GM21529 (cell line): ENCODE measurements around the gene TSPAN19.

ENCODE experiments used
- ATAC-seq: cut with Tn5 transposase; IDR thresholded peaks from one replicate; pipeline ENCODE4 v1.9.1; 2021; ENCODE audit not compliant: unreplicated experiment

TSPAN19 gene

DNA sequence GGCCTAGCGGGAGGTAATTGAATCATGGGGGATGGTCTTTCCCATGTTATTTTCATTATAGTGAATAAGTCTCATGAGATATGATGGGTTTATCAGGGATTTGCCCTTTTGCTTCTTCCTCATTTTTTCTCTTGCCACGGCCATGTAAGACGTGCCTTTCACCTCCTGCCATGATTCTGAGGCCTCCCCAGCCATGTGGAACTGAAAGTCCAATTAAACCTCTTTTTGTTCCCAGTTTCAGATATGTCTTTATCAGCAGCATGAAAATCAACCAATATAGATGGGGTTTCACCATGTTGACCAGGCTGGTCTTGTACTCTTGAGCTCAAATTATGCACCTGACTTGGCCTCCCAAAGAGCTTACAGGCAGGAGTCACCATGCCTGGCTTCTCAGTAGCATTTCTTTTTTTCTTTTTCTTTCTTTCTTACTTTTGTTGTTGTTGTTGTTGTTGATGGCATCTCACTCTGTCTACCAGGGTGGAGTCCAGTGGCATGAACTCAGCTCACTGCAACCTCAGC is 33.2 kb downstream of the TSPAN19 start:
- no peak for ATAC-seq

DNA sequence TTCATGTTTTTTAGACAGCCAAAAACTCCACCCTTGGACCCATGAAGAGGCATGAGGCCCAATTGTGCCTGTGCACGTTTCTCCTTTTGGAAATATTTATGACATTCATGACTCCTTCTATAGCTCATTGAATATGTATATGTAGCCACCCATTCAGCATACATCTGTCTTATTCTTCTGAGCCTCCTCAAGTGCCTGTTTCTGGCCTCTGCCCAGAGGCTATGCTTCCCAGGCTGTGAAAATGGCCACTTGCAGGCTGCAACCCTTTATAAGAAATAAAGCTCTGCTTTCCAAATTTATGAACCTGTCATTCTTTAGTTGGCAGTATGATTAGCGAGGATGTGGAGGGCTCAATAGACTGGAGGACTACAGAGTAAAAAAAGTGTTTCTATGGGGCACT is 35.3 kb downstream of the TSPAN19 start:
- ATAC-seq = no peak

DNA sequence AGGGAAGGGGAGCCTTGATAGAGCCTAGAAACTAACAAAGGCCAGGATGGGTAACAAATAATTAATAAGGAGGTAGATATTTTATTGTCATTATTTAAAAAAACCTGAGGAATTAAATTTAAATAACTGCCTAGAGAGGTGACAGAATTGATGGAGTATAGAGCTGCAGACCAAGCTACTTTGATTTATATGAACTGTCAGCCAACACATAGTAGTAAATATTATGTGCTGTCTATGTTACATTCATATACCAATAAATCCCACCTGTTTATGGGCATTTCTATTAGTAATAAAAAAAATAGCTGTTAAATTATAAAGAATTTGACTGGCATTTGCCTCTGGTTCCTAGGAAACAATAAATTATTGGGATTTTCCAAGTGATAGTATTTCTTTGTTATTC is 37.7 kb downstream of the TSPAN19 start:
- ATAC-seq = no peak

DNA sequence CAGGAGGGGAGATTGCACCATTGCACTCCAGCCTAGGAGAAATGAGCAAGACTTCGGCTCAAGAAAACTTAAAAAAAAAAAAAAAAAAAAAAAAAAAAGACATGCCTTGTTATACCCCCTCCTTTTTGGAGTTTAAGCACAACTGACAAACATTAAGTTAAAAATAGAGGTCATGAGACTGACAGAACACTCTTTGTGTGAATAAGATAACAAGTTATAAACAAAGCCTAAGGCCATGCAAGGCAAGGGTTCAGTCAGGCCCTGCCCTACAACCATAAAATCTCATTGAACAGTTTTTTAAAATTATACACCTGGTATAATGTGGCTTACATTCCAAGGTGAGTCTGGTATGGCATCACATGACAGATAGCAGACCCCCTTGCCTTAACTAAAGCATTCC is 39.3 kb downstream of the TSPAN19 start:
- ATAC-seq = no peak

DNA sequence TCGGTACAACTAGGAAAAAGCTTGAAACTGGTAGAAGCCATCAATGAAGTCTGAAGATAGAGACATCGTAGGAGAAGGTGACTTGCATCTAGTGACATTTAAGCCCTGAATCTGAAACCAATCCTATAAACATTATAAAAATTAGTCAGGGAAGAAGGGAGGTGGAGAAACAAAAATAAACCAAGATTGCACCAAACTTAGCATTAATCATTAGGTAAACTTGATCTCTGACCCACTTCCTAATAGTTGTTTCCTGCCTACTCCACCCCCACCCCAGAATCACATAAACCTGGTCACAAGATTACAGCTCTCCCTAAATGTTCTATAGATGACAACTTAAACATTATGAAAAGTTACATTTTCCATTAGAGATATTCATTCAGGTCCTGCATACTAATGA is 40.4 kb downstream of the TSPAN19 start:
- no peak for ATAC-seq

DNA sequence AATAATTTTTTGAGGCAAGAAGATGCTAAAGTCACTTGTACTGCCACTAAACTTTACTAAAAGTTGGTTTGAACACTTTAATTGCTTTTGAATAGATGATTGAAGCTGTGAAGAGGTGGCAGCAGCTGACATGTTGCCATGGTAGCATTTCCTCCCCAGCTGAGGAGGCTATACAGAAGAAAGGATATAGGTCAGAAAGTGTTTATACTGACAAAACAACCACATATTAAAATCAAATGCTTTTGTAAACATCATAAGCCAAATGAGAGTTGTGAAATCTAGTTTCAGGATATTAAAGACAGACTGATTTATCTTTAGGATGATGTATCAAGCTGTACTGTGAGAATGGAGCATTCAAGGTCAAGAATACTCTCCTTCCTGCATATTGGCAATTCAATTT is 41.7 kb downstream of the TSPAN19 start:
- ATAC-seq = no peak

DNA sequence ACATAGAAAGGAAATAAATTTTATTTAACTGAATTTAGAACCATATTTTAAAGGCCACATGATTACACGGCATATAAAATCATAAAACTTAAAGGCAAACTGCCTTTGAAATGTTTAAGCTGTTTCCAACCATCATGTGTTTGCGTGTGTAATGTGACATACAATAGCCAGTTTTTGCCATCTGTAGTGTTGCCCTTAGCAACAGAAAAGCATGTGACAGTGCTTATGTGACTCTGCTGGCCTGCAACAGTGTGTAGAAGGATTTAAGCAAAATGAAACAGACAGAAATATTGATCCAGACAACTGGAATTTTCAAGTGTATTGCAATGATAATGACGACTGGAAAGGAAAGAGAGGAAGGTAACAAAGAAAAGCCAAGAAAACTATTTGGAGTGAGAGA is 49.5 kb downstream of the TSPAN19 start:
- no peak for ATAC-seq

DNA sequence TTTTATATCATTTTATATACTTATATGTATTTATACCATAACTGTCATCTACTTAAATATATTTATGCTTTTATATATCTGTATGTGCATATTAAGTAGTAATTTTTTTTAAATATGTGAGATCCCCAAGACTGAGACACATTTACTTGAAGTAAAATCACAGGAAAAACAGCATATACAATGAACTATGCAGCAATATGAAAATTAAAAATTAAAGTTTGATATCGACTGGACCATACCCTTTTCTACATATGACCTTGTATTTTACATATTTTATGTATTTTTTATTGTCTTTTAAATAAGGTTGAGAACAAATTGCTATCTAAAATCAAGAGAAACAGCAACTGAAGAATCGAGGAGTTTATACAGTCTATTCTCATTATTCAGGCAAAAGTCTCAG is 50.0 kb downstream of the TSPAN19 start:
- ATAC-seq = no peak

DNA sequence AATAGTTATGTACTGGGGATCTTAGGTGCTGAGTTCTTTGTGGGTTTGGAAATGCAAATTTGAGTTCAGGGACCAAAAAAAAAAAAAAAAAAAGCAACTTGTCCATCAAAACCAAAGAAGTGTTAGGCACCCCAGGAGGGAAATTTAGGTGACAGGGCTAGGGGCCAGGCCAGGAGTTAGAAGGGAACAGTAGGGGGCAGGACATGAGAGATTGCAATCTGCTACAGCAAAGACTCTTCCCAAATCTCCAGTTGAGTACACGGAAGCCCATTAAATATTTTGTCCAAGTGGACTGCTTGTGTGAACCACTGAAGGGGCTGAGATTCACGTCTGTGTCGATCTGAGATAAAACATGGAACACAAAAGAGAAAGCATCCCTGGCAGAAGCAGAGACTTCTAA is 52.8 kb downstream of the TSPAN19 start:
- ATAC-seq = no peak

DNA sequence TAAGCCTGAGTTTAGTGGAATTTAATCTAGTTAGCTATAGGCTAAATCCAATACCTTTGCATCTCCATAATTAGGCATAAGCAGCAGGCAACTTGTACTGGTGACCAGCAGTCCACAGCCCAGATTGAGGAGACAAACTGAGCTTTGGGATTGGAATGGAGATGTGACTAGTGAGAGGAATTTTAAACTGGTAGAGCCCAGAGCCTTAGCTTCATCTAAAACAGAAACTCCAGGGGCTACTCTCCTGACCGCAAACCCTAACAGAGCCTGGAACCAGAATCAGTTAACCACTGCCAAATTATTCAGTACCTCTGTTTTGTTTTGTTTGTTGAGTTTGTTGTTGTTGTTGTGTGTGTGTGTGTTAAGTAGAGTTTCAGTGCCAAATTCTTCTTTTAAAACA is 53.2 kb downstream of the TSPAN19 start:
- ATAC-seq = no peak

DNA sequence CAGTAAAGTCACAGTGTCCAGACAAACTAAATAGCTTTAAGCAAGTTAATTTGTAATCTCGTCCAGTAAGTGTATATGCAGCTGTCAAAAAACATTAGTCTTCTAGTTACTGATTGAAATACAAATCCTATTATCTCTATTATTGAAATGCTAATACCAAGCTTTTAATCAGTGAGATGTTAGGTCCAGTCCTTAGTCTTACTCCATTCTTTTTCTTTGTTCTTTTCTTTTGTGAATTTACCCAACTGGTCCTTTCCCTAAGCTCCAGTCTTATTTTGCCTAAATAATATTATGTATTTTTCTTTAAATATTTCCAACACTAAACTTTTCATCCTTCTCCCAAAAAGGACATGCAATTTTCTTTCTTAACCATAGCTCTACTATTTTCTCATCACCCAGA is 57.2 kb downstream of the TSPAN19 start:
- no peak for ATAC-seq

DNA sequence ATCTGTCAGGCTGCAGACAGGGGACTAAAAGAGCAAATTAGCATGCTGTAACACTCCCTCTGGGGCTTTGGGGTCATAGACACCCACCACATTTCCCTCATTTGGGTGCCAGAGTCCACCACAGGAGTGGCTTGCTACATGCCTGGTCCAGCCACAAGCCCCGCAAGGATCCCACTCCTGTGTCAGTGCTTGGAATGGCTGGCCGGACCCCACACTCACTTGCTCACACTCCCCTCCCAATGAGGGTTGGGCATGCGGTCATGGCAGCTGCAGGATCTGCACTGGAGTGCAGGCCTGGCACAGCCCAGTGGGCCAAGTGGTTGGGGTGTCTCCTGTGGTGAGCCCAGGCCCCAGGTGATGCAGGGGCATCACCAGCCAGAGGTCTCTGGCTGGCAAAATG is 59.9 kb downstream of the TSPAN19 start:
- no peak for ATAC-seq

DNA sequence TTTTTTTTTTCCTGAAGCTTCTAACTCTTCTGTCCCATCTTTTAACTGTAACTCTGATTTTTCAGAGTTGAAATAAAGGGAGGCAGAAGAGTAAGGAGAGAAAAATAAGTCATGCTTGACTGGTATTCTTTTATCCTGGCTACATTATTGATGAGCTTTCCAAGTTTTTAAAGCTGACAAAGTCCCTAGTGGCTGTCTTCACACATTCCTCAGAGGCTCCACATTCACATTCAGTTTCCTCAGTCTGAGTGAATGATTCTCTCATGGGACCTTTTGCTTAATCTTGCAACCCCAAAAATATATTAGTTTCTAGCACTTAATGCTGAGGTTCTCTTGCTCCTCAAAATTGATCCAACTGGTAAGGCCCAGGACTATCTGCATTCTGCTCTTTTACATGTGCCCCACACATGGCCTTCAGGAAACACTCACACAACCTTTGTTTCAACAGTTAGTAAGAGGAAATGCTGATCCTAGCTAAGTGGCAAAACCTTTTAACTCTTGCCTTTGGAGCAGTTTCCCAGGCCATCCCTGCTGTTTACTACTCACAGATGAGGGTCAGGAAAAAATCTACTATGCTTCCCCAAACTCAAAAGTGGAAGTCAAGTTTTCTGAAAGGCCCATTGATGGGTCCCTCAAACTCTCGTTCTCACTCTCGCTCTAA is 61.8 kb downstream of the TSPAN19 start:
- no peak for ATAC-seq

DNA sequence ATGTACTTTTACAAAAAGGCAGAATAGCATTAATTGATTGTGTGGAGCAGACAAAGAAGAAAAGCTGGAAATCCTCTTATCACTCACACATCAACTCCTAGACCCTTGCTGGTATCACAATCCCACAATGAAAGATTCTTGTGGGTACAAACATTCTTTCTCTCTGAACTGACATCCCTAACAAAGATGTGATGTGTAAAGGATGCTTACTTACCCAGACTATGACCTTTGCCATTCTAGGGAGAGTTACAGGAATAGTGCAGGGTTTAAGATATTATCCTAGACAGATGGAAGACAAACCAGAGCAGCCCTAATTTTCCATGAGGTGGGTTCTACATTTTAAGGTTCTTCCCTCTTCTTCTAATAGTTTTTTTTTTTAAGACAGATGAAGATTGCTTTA is 63.1 kb downstream of the TSPAN19 start:
- no peak for ATAC-seq

DNA sequence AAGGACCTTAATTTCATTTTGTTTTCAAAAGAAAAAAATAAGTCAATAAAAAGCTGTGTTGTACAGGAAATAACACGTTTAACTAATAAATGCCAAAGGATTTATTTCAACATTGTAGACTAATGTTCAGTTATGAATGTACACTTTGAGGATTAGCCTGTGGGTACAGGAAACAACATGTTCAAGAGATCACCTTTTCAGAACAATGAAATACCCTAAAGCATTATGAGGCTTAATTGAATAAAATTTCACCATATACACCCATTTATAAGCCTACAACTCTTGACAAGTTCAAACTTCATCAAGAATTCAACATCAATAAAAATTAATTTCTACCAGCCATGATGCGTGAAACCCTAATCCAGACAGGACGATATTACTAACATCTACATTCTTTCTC is 66.9 kb downstream of the TSPAN19 start:
- ATAC-seq = no peak
